B cell (primary cell): ENCODE measurements around the gene C13orf42. TPM values are rescaled to one million over a fixed set of nuclear protein-coding genes. Genes with fewer than 3 reads are reported as not detected.

ENCODE experiments used
- ATAC-seq: fragments of 200-7000 bp; cut with Tn5 transposase; one replicate; pipeline ENCODE4 v1.10.0; 2021; ENCODE audit warnings: low read depth, mild to moderate bottlenecking, moderate number of reproducible peaks, moderate library complexity
- CTCF ChIA-PET: fragments of 350-600 bp; sonication (Branson Sonifier 250); formaldehyde crosslinking; loops from one replicate; lab custom pipeline; 2021; ENCODE audit warnings: antibody characterized with exemption, inconsistent platforms; lab: Charles Lee
- POLR2A ChIA-PET: fragments of 350-600 bp; sonication (Branson Sonifier 250); formaldehyde crosslinking; loops from one replicate; lab custom pipeline; 2021; ENCODE audit warnings: antibody characterized with exemption; lab: Charles Lee
- DNase-seq: peaks from one replicate; pipeline ENCODE4 v3.0.0; 2013
- H2AFZ ChIP-seq: 2 replicates; pipeline ENCODE4 v1.6.1; 2012; ENCODE audit warnings: mild to moderate bottlenecking, low read depth, low read length; ENCODE audit not compliant: insufficient read depth, poor library complexity, severe bottlenecking
- H3K27ac ChIP-seq, 2 donors: 1 replicate in 1 of 2; 2 replicates in 1 of 2; pipeline ENCODE4 v1.5.1; 2012 to 2013; ENCODE audit warnings: low read length in 2 of 2, mild to moderate bottlenecking in 2 of 2, moderate library complexity in 1 of 2
- H3K27me3 ChIP-seq, 4 experiments: fragments of 200-600 bp in 1 of 4; sonication (generic) in 1 of 4; replicated peaks in 1 of 4; 1 replicate in 2 of 4; 2 replicates in 2 of 4; pipeline versions ENCODE4 v1.6.1 to v1.7.0; 2013 to 2016; ENCODE audit warnings: low read length in 3 of 4, mild to moderate bottlenecking in 2 of 4, mixed read lengths in 1 of 4, moderate library complexity in 1 of 4; ENCODE audit not compliant: insufficient read depth in 4 of 4, control insufficient read depth in 3 of 4; ENCODE audit errors: control extremely low read depth in 1 of 4
- H3K36me3 ChIP-seq, 2 experiments: replicated peaks in 1 of 2; 1 replicate in 1 of 2; 2 replicates in 1 of 2; pipeline versions ENCODE4 v1.6.1 to v1.7.1; 2013; ENCODE audit warnings: low read length in 1 of 2; ENCODE audit not compliant: insufficient read depth in 2 of 2, control insufficient read depth in 1 of 2; ENCODE audit errors: control extremely low read depth in 1 of 2, extremely low read depth in 1 of 2
- H3K4me1 ChIP-seq, 2 donors: fragments of 200-600 bp in 1 of 2; sonication (generic) in 1 of 2; 1 replicate in 1 of 2; 2 replicates in 1 of 2; pipeline versions ENCODE4 v1.5.1 to v1.6.1; 2013 to 2017; ENCODE audit warnings: low read length in 2 of 2; ENCODE audit not compliant: control insufficient read depth in 2 of 2, insufficient read depth in 2 of 2
- H3K4me2 ChIP-seq: replicated peaks from 2 replicates; pipeline ENCODE3; 2012; ENCODE audit warnings: mild to moderate bottlenecking, low read depth, low read length; ENCODE audit not compliant: poor library complexity, severe bottlenecking
- H3K4me3 ChIP-seq, 5 experiments: fragments of 200-600 bp in 1 of 5; sonication (generic) in 1 of 5; 1 replicate in 3 of 5; 2 replicates in 2 of 5; pipeline versions ENCODE4 v1.5.1 to v1.7.0; 2011 to 2016; ENCODE audit warnings: low read length in 4 of 5, mild to moderate bottlenecking in 4 of 5, low read depth in 2 of 5, control low read depth in 1 of 5, moderate library complexity in 1 of 5; ENCODE audit not compliant: insufficient read depth in 1 of 5; ENCODE audit errors: control extremely low read depth in 1 of 5, extremely low read depth in 1 of 5
- H3K79me2 ChIP-seq: fragments of 200-600 bp; sonication (generic); one replicate; pipeline ENCODE4 v1.6.0; 2016; ENCODE audit warnings: low read length; ENCODE audit not compliant: control insufficient read depth, insufficient read depth
- H3K9ac ChIP-seq: fragments of 200-600 bp; sonication (generic); 2 replicates; pipeline ENCODE4 v1.6.1; 2017; ENCODE audit warnings: mild to moderate bottlenecking, low read length, moderate library complexity
- H3K9me3 ChIP-seq, 3 donors: one replicate each; pipeline versions ENCODE4 v1.6.1 to v1.7.1; 2013; ENCODE audit warnings: low read length in 2 of 3; ENCODE audit not compliant: control insufficient read depth in 2 of 3, insufficient read depth in 1 of 3; ENCODE audit errors: control extremely low read depth in 1 of 3
- H4K20me1 ChIP-seq: 2 replicates; pipeline ENCODE4 v1.6.0; 2012; ENCODE audit warnings: mild to moderate bottlenecking, low read length; ENCODE audit not compliant: insufficient read depth, control insufficient read depth, poor library complexity, severe bottlenecking
- H3K27ac Mint-ChIP-seq: one replicate; pipeline ENCODE4 v1.8.0; 2021; ENCODE audit warnings: mixed read lengths
- H3K27me3 Mint-ChIP-seq: one replicate; pipeline ENCODE4 v1.8.0; 2021; ENCODE audit warnings: mixed read lengths
- H3K4me1 Mint-ChIP-seq: one replicate; pipeline ENCODE4 v1.8.0; 2021; ENCODE audit warnings: mixed read lengths
- H3K4me3 Mint-ChIP-seq: one replicate; pipeline ENCODE4 v1.8.0; 2021; ENCODE audit warnings: mixed read lengths
- H3K9me3 Mint-ChIP-seq: one replicate; pipeline ENCODE4 v1.8.0; 2022; ENCODE audit warnings: mixed read lengths; ENCODE audit not compliant: insufficient read depth
- CTCF ChIP-seq: fragments of 200-600 bp; IDR thresholded peaks from one replicate; pipeline ENCODE4 v1.8.0; 2022; ENCODE audit warnings: antibody characterized with exemption, mild to moderate bottlenecking
- EZH2 ChIP-seq: IDR thresholded peaks from 2 replicates; pipeline ENCODE4 v1.6.1; 2012; ENCODE audit warnings: borderline replicate concordance, low read depth, mild to moderate bottlenecking, moderate library complexity, low read length; ENCODE audit not compliant: insufficient read depth, poor library complexity, severe bottlenecking
- WGBS: methylation state at CpG from one replicate; pipeline ENCODE4 v1.1.5; 2013; ENCODE audit warnings: missing lambda C conversion rate; ENCODE audit not compliant: insufficient coverage; 5-methylcytosine and 5-hydroxymethylcytosine counted together
- intact Hi-C: fragments of 100-400 bp; cut with micrococcal nuclease; formaldehyde crosslinking; loops from one replicate; pipeline ENCODE4 v1.10.0; 2022
- polyA plus RNA-seq: library from polyadenylated mRNA; depleted of rRNA; stranded (reverse); fragments of >200 nt; gene quantifications from 2 replicates; pipeline ENCODE4 v1.2.3, GENCODE V29; 2012
- total RNA-seq, 2 donors: library from RNA; stranded (reverse); fragments of 120-200 nt in 1 of 2; gene quantifications; 1 replicate in 1 of 2; 2 replicates in 1 of 2; pipeline versions ENCODE4 v1.2.3 to v1.2.4, GENCODE V29; 2013 to 2022

C13orf42 gene
- total and polyA plus RNA-seq, 2 donors (not counting 1 experiment from before 2014, with no cell fraction given), result not detected

- intact Hi-C loops, result no loop called here
Observed at GRCh38 chr13:51047434-51048165, 63.5 kb downstream of the C13orf42 start.

GRCh38 chr13:51045451-51045850, 65.6 kb downstream of the C13orf42 start:
- Histone ChIP-seq H3K79me2 (no peaks in the 10 kb centered on the region), H3K4me2 (no peak overlapping the region), H4K20me1 (no peaks in the 10 kb centered on the region), H3K36me3 (no peaks in the 10 kb centered on the region), H3K9me3 (no peaks in the 10 kb centered on the region), H3K27me3 (no peaks in the 10 kb centered on the region), H3K27ac (no peak overlapping the region), H3K4me1 (no peaks in the 10 kb centered on the region), H3K9ac (no peak overlapping the region), H3K4me3 (no peak overlapping the region), H2AFZ (no peak overlapping the region)
- Mint-ChIP-seq H3K9me3 (no peaks in the 10 kb centered on the region), H3K4me3 (no peak overlapping the region), H3K27me3 (peaks cover 5% of the 10 kb centered on the region), H3K27ac (no peak overlapping the region), H3K4me1 (no peaks in the 10 kb centered on the region)
- no peak for ATAC-seq
- intact Hi-C loops, result no loop called here
- WGBS, result 54% methylated on average over 3 of the region's 5 CpGs
- POLR2A ChIA-PET, result no interaction called here
- CTCF ChIA-PET, result no interaction called here
- TF ChIP-seq CTCF (no peak), EZH2 (no peak)
- no peak for DNase-seq

More at GRCh38 chr13:51047434-51048165, 63.5 kb downstream of the C13orf42 start:
- no peak overlapping the region for H3K4me2 ChIP-seq
- Mint-ChIP-seq H3K9me3 (no peaks in the 10 kb centered on the region), H3K4me1 (no peaks in the 10 kb centered on the region), H3K27ac (no peak overlapping the region), H3K4me3 (no peak overlapping the region), H3K27me3 (peaks cover 12% of the 10 kb centered on the region)
- no peak for DNase-seq
- no peaks in the 10 kb centered on the region for H3K4me1 ChIP-seq
- 88% methylated on average over 2 of the region's 6 CpGs for WGBS
- no peaks in the 10 kb centered on the region for H4K20me1 ChIP-seq
- no peak overlapping the region for H2AFZ ChIP-seq
- H3K27ac ChIP-seq, result no peak overlapping the region
- H3K27me3 ChIP-seq, result no peaks in the 10 kb centered on the region
- TF ChIP-seq CTCF, result no peak
- no peak overlapping the region for H3K9ac ChIP-seq
- H3K36me3 ChIP-seq, result no peaks in the 10 kb centered on the region
- CTCF ChIA-PET, result interaction anchor here (0.9 kb wide), 1 partner anchor 14 kb away, joined by 3 read pairs; no protein-coding TSS in a partner anchor
- no peak overlapping the region for H3K4me3 ChIP-seq
- no peaks in the 10 kb centered on the region for H3K9me3 ChIP-seq
- POLR2A ChIA-PET, result no interaction called here
- no peak for ATAC-seq
- no peaks in the 10 kb centered on the region for H3K79me2 ChIP-seq
